Measurements from ENCODE around the gene TOB2.

The TOB2 gene

DNA sequence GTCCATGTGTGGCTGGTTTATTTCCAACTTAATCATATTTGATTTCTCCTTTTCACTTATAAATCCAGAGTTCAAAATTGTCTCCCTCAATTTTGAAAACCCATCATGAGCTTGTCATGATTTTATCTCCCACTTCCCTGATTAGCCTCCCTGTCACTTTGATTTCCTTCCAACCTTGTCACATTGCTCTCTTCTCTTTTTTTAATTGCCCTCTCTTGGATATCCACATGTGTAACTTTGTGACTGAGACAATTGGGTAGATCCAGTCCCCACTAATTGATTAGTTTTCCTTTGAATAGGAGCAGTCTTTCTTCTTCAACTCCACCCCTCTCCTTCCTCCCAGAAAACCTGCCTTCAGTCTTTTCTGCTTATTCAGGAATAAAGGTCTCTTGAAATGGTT, 62.5 kb downstream of the TOB2 start:
- Histone ChIP-seq H3K9me3 (ENCODE audit: insufficient read depth, low read length) (no peaks in the 10 kb centered on the region), H3K27ac (ENCODE audit: low read length) (no peak overlapping the region), H2AFZ (ENCODE audit: low read depth, low read length) (no peak overlapping the region), H3K9ac (ENCODE audit: low read length) (no peak overlapping the region), H3K79me2 (ENCODE audit: low read length) (peaks cover 11% of the 10 kb centered on the region; the same call in 1 of the 2 replicates), H3K27me3 (ENCODE audit: low read depth, low read length) (no peaks in the 10 kb centered on the region), H4K20me1 (ENCODE audit: insufficient read depth, low read length) (no peaks in the 10 kb centered on the region), H3K4me1 (ENCODE audit: low read length) (peaks cover 14% of the 10 kb centered on the region), H3K36me3 (replicated peaks; ENCODE audit: low read depth, low read length) (peaks cover 8% of the 10 kb centered on the region), H3K4me3 (ENCODE audit: low read length) (no peak overlapping the region), H3K4me2 (ENCODE audit: low read length) (no peak overlapping the region)
- no peak for TF ChIP-seq EZH2phosphoT487 (IDR thresholded peaks at IDR 0.05; ENCODE audit: low read depth)
- no peak for TF ChIP-seq CTCF (IDR thresholded peaks at IDR 0.05; ENCODE audit: low read depth, low read length)

All from OCI-LY3 (cell line).